Urinary bladder (tissue), 4 donors: ENCODE results near the gene OTP. TPM values are rescaled to one million over a fixed set of nuclear protein-coding genes. Genes with fewer than 3 reads are reported as not detected.

Source experiments
- DNase-seq: peaks from one replicate; pipeline ENCODE4 v3.0.0-alpha.2; 2015; ENCODE audit errors: extremely low spot score
- H3K27ac ChIP-seq: one replicate; pipeline ENCODE4 v1.5.1; 2013; ENCODE audit warnings: low read depth, mild to moderate bottlenecking, moderate library complexity
- H3K36me3 ChIP-seq: one replicate; pipeline ENCODE4 v1.6.1; 2013; ENCODE audit warnings: mild to moderate bottlenecking, moderate library complexity; ENCODE audit not compliant: insufficient read depth
- H3K4me1 ChIP-seq: one replicate; pipeline ENCODE4 v1.6.1; 2013; ENCODE audit warnings: mild to moderate bottlenecking, moderate library complexity; ENCODE audit not compliant: insufficient read depth
- H3K4me3 ChIP-seq: one replicate; pipeline ENCODE4 v1.5.1; 2013; ENCODE audit warnings: low read depth, low read length
- WGBS: extraction: QIAGEN DNeasy Blood & Tissue Kit; methylation state at CpG from one replicate; pipeline ENCODE4 v1.1.7; 2013; 5-methylcytosine and 5-hydroxymethylcytosine counted together
- polyA plus RNA-seq: library from polyadenylated mRNA; stranded (reverse); fragments of 200-250 nt; gene quantifications from one replicate; pipeline ENCODE4 v1.2.3, GENCODE V29; 2013
- total RNA-seq: library from RNA; depleted of rRNA; stranded (reverse); fragments of >200 nt; gene quantifications from one replicate; pipeline ENCODE4 v1.2.3, GENCODE V29; 2014
- donor health status: healthy with polysubstance abuse.
- donor health status: healthy.

Gene OTP
- total and polyA plus RNA-seq, 2 donors: not detected

DNA sequence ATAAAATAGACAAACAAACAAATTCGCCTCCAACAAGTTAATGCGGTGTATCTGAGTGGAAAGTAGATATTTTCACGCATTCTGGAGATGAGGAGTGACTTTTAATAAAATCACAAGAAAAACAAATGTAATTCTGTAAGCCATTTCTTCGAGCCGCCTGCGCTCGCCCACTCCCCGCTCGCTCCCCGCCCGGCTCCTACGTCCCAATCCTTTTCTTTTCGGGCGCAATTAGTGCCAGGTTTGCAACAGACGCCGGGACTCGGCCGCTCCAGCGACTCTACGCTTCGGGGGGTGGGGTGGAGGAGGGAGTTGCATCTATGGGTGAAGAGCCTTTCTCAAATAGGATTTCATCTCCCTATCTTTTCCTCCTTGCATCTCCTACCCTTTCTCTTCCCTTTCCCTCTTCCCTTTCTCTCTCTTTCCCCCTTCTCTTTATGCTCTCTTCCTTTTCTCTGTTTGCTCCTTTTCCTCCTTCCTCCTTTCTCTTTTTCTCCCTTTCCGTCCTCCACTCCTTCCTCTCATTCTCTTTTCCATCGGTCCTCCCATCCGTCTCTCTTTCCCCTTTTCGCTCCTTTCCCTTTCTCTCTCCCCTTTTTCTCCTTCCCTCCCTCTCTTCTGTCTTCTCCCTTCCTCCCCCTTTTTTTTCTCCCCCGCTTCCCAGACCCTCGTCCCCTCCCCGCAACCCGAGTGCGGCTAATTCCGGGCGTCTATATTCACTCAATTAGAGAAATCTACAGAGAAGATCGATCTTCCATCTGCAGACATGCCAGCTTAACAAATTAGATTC, 6.1 kb upstream of the OTP start:
- WGBS: 7% methylated on average over 33 of the region's 33 CpGs
- Histone ChIP-seq H3K4me3 (peak overlapping the region; percentile 10), H3K27ac (no peak overlapping the region), H3K4me1 (no peaks in the 10 kb centered on the region), H3K36me3 (no peaks in the 10 kb centered on the region)
- DNase-seq: no peak

DNA sequence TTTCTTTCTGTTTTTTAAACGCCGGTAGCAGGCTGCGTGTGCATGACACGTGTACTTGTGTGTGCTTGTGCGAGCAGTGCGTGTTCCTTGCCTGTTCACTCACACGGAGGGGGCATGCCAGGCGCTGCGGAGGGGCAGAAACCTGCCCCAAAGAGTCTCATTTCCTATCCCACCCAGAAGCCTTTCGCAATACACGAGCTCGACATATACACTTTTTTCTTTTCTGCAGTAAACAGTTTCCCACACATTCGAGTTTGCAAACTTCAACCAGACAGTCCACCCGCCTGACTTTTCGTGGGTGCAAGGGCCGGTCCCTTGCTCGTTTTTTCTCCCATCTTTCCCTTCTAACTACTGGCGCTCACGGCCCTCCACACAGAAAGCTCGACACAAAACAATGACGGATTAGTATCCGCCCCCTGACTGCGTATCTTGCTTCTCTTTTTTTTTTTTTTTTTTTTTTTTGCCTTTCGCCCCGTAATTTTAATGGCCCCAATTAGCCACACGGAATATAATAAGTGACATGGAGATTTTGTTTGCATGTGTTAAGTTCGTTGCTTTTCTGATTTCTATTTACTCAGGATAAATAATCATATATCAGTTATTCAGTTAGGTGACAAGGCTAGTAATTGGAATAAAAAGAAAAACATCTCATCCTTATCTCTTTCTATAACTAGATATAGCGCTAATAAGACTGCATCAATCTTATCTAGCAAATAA, 5.3 kb upstream of the OTP start:
- 6% methylated on average over 28 of the region's 28 CpGs for WGBS
- no peaks in the 10 kb centered on the region for H3K4me1 ChIP-seq
- no peak for DNase-seq
- no peaks in the 10 kb centered on the region for H3K36me3 ChIP-seq
- H3K4me3 ChIP-seq: no peak overlapping the region
- H3K27ac ChIP-seq: no peak overlapping the region

DNA sequence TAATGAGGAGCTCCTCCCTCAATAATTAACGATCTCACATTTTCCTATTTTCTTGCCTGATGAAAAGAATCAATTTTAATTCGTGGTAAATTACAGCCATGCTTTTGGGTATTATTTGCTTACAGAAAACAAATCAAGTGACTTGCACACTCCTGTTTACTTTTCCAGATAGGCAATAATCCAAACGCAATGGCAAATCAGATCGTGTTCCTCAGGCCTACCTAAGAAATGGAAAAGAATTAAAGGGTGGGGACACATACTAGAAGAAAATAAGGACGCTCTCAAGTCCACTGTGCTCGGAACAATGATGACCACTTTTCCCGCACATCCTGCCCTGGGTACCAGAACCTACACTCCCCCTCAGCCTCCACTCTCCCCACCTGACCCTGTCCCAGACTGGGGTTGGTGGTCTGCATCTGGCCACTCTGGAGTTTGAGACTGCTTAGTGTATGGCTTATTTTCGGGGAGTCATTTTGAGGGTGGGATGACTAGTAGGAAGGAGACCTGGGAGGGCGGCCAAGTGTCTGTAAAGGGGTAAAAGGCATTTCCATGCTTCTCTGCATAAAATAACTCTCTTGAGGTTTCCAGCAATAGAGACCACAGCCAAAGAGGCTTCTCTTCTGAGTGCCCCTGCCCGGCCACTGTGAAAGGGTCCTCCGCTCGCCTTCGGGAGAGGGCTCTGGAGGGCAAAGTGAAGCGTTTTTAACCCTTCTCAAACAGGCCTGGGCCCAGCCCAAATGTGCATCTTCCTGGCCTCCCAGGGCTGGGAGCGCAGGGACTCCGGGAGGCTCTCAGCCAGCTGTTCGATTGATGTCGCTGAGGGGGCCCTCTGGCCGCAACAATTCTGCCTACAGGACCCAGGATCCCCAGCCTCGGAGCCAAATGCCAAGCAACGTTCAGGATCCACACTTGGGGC, 4.5 kb upstream of the OTP start:
- WGBS: 7% methylated on average over 21 of the region's 21 CpGs
- H3K4me1 ChIP-seq: no peaks in the 10 kb centered on the region
- no peak overlapping the region for H3K4me3 ChIP-seq
- H3K36me3 ChIP-seq: no peaks in the 10 kb centered on the region
- H3K27ac ChIP-seq: no peak overlapping the region
- no peak for DNase-seq

DNA sequence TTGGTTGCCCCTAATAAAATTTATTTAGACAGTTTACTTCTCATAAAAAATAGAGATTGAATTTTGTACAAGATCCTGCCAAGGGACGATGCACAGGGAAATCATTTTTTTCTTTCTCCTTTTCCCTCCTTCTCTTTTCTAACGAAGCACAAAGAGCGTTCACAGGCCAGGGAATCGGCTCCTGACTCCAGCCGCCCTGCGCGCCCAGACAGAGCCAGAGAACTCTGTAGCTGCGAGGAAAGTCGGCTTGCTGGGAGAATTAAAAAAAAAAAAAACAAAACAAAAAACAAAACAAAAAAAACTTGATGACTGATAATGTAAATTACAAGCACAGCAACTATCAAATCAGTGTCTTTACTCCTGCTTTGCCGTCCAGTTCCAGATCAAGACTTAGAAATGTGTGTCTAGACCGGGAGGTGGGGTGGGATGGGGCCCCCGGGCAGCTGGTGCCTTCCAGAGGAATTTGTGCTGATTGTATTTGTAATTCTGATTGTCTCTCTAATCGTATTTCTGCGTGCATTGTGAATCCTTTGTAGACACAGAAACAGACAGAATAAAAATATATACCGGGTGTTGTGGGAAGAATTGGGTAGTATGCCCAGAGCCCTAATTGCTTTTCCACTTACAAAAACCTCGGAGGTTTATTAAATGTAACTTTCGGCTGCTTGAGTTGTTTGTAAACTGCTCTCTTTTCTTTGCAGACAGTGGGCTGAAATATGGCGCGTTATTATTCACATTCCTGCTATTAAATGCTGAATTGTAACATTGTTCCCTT, 3.6 kb upstream of the OTP start:
- Histone ChIP-seq H3K36me3 (no peaks in the 10 kb centered on the region), H3K4me3 (no peak overlapping the region), H3K4me1 (no peaks in the 10 kb centered on the region), H3K27ac (no peak overlapping the region)
- no peak for DNase-seq
- WGBS: 12% methylated on average over 19 of the region's 19 CpGs

DNA sequence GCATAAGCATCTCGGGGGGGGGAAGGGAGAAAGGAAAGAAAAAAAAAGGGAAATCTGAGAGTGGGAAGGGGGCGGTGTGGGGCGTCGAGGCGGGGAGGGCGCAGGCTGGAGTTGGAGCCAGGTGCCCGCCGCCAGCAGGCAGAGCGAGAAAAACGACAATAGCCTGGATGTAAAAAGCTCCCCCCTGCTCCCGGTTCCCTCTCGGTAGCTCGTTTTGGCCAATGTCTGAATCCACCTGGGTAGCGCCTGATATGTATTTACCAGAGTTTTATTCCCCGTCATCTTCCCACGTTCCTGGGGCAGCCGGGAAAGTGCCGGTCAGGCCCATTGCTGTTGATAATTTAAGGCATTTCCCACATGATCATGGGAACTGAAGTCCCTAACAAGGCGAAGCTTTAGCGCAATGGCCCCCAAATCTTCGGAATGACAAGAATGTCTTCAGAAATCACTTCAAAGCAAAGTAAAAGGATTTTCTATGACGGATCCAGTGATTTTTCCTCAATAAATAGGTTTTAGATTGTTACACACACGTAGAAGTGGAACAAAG, 3.0 kb upstream of the OTP start:
- no peaks in the 10 kb centered on the region for H3K36me3 ChIP-seq
- no peak overlapping the region for H3K4me3 ChIP-seq
- 9% methylated on average over 23 of the region's 23 CpGs for WGBS
- no peaks in the 10 kb centered on the region for H3K4me1 ChIP-seq
- DNase-seq: no peak
- no peak overlapping the region for H3K27ac ChIP-seq

DNA sequence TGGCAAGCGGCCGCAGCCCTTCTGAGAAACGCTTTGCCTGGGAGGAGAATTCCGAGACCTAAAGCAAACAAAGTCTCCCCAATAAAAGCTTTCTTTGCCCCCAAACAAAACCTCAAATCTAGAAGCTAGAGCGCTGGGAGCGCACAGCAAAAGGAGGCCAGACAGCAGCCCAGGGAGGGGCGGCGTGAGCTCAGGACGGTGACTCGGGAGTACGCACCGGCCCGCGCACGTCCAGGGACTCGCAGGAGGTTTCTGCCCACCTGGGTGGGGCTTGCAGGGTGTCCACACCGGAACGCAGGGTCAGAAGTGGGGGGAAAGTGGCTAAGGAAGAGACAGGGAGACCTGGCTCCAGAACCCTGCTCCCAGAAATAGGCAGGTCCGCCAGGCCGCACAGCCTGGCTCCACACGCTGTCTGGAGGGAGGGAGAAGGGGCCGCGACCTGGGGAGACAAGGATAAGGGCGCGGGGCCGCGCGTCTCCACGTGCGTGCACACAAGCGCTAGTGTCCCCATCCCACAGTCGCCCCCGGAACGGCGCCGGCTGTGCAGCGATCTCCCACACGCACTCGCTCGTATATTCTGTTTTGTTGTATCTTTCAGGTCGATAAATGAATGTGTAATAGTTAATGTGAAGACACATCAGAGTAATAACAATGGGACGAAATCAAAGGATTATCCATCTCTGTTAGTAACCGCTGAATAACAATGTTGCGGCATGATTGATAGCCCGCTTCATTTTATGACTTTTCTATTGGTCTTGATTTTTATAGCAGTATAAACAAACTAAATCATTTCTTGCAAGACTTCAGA, 2.3 kb upstream of the OTP start:
- H3K27ac ChIP-seq: no peak overlapping the region
- DNase-seq: no peak
- WGBS: 5% methylated on average over 45 of the region's 45 CpGs
- no peaks in the 10 kb centered on the region for H3K4me1 ChIP-seq
- H3K4me3 ChIP-seq: no peak overlapping the region
- H3K36me3 ChIP-seq: no peaks in the 10 kb centered on the region

DNA sequence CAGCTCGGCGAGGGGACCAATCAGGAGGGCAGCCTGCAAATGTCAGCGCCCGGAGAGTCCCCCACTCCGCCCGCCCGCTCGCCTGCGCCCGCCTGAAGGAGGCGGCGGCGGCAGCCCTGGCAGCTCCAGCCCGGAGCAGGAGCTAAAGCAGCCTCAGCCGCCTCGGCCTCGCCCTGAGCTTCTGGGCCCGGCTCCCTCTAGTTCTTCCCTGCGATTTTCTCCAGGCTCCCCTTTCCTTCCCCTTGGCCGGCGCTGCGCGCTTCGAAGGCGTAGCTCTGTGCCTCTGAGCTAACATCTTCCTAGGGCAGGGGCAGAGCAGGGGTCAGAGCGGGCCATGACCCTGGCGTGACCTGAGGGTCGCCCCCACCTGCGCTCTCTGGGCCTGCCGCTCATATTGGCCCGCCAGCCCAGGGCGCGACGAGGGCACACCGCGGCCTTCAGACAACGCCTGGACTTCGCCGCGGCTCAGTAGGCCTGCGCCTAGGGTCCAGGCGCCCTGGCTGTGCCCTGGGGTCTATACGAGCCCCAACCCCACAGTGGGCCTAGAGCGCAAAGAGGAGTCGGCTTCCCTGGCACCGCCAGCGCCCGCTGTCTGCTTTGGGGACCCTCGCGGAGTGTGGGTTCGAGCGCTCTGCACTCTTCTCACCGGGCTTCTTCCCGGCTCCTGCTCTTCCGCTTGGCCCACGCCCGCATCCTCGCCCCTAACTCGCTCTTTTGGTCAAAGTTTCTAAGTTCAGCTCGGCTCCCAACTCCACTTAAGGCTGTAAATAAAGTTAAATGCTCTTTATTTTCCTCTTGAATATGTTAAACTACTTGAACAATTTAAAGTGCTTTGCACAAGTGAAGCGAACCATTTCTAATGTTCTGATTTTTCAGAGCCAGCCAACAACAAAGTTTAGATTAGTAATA, 504 bp upstream of the OTP start:
- Histone ChIP-seq H3K4me1 (no peaks in the 10 kb centered on the region), H3K4me3 (no peak overlapping the region), H3K27ac (no peak overlapping the region), H3K36me3 (no peaks in the 10 kb centered on the region)
- DNase-seq: no peak
- WGBS: 12% methylated on average over 61 of the region's 61 CpGs

DNA sequence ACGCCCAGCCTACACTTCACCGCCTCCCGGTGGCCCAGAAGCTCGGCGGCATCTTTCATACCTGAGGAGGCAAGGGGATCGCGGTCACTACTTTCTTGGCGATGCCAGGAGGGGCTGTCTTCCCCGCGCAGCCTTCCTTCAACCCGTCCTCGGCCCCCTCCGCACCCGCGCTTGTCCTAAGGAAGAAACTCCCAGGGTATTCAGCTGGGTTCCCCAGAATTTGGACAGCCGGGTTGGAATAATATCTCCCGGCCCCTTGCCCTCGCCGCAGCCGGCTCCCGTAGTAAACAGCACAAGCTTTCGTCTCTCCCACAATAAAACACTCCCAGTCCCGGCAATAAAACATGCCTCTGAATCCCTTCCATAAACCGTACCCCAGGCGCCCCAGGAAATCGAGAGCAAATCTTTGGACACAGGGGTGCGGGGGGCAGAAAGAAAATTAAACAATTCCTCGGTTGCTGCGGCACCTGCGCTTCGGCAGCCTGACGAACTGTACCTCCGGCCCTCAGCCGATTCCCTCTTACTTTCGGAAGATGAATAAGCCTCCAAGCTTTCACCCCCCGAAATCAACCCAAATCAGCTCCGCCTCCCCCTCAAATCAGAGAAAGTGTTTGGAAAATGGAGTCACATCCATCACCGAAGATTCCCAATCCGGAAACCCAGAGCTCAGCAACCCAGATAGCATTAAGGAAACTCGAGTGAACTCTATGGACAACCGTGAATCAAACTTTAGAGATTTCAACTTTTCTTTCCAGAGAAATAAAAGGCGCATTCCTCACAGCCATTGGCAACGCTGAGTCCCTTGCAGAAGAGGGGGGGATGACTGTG, 1.1 kb downstream of the OTP start:
- no peaks in the 10 kb centered on the region for H3K36me3 ChIP-seq
- WGBS: 4% methylated on average over 43 of the region's 43 CpGs
- DNase-seq: no peak
- no peak overlapping the region for H3K27ac ChIP-seq
- H3K4me3 ChIP-seq: no peak overlapping the region
- no peaks in the 10 kb centered on the region for H3K4me1 ChIP-seq

DNA sequence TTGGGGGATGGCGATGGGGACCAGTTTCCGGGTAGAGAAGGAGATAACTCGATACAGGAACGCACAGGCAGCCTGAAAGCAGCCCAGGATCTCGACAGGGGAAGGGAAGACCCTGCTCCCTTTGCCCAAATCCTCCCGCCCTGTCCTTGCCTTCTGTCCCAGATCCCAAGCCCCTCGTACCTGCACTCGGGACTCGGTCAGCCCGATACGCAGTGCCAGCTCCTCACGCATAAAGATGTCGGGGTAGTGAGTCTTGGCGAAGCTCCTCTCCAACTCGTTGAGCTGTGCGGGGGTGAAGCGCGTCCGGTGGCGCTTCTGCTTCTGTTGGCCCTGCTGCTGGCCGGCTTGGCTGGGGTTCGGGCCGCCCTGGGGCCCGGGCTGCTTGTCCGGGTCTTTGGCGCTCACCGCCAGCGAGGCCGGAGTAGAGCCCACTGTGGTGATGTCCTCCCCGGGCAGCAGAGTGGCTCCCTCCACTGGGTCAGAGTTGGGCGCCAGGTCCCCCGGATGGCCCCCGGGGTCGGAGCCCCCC, 1.8 kb downstream of the OTP start:
- Histone ChIP-seq H3K27ac (no peak overlapping the region), H3K4me3 (no peak overlapping the region), H3K36me3 (no peaks in the 10 kb centered on the region), H3K4me1 (no peaks in the 10 kb centered on the region)
- WGBS: 2% methylated on average over 34 of the region's 34 CpGs
- no peak for DNase-seq

DNA sequence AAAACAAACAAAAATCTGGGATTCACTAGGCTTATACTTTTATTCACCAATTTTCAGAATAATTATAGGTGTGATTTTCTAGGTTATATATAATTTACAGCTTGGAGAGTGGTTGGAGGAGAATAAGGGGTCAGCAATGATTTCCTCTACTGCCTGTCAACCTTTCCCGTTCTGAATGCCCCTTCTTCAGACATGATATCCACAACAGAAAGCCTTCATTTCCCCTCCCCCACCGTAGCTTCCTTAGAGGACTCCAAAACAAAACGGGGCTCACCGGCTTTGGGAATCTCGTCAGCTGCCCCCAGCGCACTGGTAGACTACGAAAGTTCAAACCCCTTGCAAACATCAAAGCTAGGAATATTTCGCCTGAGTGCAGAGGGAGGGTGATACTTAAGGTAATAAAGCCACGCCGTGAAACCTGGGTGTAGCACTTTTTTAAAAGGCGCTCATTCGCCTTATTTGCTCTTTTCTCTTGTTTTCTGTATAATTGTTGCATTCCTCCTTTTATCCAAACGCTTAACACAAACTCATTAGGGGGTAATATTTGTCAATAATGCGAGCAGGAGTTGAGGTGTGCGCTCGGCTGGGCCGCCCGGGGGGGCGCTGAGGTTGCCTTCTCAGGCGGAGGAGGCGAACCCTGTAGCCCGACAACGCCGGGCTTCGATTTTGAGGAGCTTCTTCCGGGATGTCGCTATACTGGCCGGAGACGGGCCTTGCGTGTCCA, 2.4 kb downstream of the OTP start:
- WGBS: 7% methylated on average over 30 of the region's 30 CpGs
- no peaks in the 10 kb centered on the region for H3K4me1 ChIP-seq
- H3K27ac ChIP-seq: no peak overlapping the region
- H3K4me3 ChIP-seq: no peak overlapping the region
- no peaks in the 10 kb centered on the region for H3K36me3 ChIP-seq
- no peak for DNase-seq
